PFSK-1 (cell line): ENCODE results near the gene CCDC188.

Source experiments
- FOXP2 ChIP-seq: optimal IDR thresholded peaks from 2 replicates; pipeline ENCODE3; 2011; ENCODE audit warnings: borderline replicate concordance, control low read depth, inconsistent platforms; ENCODE audit not compliant: insufficient read depth; ENCODE audit errors: extremely low read length, extremely low read depth
- POLR2AphosphoS5 ChIP-seq: IDR thresholded peaks from 2 replicates; pipeline ENCODE4 v1.6.1; 2012; ENCODE audit warnings: low read depth, mild to moderate bottlenecking, control low read depth, low read length, moderate library complexity
- SIN3A ChIP-seq: IDR thresholded peaks from 2 replicates; pipeline ENCODE4 v1.6.1; 2012; ENCODE audit warnings: mild to moderate bottlenecking, low read length, moderate library complexity, borderline replicate concordance; ENCODE audit not compliant: insufficient read depth
- TAF1 ChIP-seq: IDR thresholded peaks from 2 replicates; pipeline ENCODE4 v1.6.1; 2012; ENCODE audit warnings: low read length, control low read depth, borderline replicate concordance; ENCODE audit not compliant: insufficient read depth
- TF ChIP-seq, protein P1 (sequence below), 2 experiments: IDR thresholded peaks; 2 replicates each; pipeline versions ENCODE4 v1.6.1 to v1.8.0; 2011 to 2012; ENCODE audit warnings: low read depth in 2 of 2, low read length in 2 of 2, control low read depth in 1 of 2, inconsistent platforms in 1 of 2, mild to moderate bottlenecking in 1 of 2, moderate library complexity in 1 of 2; ENCODE audit not compliant: insufficient read depth in 1 of 2

CCDC188 gene

DNA sequence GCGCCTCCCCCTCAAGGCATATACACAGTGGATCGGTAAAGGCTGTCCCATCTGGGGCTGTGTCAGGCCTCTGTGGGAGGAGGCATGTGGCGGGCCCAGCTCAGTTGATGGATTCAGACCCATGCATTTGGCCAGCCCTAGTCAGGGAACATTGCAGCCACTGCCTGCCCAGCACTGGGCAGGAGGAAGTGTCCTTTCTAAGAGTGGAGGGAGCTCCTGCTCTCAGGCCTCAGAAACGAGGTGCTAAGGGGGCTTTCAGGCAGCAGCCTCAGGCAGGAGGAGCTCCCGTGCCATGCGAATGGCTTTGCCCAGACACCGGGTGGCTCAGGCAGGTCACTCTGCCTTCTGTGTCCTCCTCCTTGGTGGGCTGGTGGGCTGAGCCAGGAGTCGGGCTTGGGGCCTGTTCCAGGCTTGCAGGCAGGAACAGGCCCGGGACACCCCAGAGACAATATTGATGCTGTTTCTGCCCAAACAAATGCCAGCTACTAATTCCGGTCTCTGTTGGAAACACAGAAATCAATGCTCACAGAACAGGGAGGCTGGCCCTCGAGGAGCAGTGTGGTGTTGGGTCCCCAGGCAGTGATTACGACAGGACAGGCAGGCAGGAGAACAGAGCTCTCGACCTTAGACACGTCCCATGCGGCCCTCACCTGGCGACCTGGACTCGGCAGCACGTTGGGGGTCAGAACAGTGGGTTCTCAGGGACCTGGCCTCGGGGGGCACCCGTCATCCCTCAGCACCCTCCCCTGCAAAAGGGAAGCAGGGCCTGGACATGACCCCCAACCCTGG, 42.3 kb upstream of the CCDC188 start:
- TF ChIP-seq TAF1: no peak
- TF ChIP-seq, protein P1, sequence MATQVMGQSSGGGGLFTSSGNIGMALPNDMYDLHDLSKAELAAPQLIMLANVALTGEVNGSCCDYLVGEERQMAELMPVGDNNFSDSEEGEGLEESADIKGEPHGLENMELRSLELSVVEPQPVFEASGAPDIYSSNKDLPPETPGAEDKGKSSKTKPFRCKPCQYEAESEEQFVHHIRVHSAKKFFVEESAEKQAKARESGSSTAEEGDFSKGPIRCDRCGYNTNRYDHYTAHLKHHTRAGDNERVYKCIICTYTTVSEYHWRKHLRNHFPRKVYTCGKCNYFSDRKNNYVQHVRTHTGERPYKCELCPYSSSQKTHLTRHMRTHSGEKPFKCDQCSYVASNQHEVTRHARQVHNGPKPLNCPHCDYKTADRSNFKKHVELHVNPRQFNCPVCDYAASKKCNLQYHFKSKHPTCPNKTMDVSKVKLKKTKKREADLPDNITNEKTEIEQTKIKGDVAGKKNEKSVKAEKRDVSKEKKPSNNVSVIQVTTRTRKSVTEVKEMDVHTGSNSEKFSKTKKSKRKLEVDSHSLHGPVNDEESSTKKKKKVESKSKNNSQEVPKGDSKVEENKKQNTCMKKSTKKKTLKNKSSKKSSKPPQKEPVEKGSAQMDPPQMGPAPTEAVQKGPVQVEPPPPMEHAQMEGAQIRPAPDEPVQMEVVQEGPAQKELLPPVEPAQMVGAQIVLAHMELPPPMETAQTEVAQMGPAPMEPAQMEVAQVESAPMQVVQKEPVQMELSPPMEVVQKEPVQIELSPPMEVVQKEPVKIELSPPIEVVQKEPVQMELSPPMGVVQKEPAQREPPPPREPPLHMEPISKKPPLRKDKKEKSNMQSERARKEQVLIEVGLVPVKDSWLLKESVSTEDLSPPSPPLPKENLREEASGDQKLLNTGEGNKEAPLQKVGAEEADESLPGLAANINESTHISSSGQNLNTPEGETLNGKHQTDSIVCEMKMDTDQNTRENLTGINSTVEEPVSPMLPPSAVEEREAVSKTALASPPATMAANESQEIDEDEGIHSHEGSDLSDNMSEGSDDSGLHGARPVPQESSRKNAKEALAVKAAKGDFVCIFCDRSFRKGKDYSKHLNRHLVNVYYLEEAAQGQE (IDR thresholded peaks at IDR 0.05; ENCODE audit: insufficient read depth in 1 of 2, low read depth in 2 of 2, low read length in 2 of 2): no peak
- TF ChIP-seq POLR2AphosphoS5: no peak

DNA sequence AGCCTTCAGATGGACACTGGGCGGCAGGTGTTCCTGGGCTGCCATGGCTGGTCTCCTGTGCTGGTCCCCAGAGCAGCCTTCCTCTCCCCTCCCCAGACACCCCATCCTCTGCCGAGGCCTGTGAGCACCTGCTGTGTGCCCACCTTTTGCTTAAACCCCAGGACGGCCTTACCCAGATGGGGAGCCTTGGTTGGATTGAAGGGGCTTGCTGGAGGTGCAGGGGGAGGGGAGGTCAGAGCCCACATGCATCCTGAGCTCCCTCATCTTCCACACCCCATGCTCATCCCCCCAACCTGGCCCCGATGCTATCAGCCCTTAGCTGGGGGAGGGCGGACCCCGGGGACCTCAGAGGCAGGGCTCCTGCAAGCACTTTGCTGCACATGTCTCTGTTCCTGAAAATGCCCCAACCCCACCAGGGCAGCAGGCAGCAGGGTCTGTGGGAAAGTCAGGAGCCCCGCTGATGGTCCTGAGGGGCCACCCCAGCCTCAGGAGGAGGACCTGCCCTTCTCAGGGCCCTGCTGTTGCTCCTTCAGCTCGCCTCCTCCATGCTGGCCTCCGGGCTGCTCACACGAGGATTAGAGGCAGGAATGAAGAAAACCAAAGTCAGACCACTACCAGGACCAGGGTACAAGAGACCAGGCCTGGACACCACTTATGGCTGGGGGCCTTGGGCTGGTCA, 41.6 kb upstream of the CCDC188 start:
- TF ChIP-seq SIN3A: no peak
- TF ChIP-seq, protein P1 (IDR thresholded peaks at IDR 0.05; ENCODE audit: insufficient read depth in 1 of 2, low read depth in 2 of 2, low read length in 2 of 2): no peak
- TF ChIP-seq TAF1: no peak
- TF ChIP-seq POLR2AphosphoS5: no peak
- TF ChIP-seq FOXP2: no peak

DNA sequence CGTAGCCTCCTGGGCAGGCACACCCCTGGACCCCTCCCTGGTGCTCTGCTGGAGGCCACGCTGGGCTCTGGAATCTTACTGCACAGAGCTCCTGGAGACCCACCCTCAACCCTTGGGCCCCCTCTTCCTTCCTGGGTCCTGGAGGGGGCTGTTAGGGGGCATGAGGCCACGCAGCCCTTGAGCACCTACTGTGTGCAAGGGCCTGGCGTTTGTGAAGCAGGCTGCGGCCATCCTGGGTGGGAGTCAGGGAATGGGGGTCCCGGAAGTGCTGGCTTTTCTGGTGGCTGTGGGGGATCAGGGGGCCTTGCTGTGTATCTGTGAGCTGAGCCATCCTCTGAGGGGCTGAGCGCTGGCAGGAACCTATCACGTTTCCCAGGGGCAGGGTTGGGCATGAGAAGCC, 40.9 kb upstream of the CCDC188 start:
- no peak for TF ChIP-seq FOXP2
- TF ChIP-seq, protein P1 (IDR thresholded peaks at IDR 0.05; ENCODE audit: insufficient read depth in 1 of 2, low read depth in 2 of 2, low read length in 2 of 2): no peak
- TF ChIP-seq TAF1: no peak
- no peak for TF ChIP-seq SIN3A
- no peak for TF ChIP-seq POLR2AphosphoS5

DNA sequence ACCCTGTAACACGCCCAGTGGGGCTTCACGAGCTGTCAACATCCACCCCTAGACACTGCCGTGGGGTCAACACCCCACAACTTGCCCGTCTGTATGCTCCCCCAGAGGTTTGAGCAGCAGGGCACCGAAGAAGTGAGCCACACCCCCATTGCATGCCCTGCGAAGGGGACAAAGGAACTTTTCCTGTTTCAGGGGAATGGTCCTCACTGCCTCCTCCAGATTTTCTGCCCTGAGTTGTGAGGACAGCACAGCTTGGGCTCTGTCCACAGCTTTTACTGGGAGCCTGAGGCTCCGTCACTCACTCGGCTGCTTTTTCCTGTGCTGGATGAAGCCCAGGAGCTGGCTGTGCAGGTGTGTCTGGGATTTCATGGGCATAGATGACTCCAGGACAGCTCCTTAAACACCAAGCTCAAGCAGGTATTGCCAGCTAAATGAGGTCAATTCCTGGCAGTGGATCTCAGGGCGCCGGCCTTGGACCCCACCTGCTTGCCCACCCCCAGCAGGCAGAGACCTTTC, 40.2 kb upstream of the CCDC188 start:
- TF ChIP-seq POLR2AphosphoS5: no peak
- TF ChIP-seq FOXP2: no peak
- TF ChIP-seq, protein P1 (IDR thresholded peaks at IDR 0.05; ENCODE audit: insufficient read depth in 1 of 2, low read depth in 2 of 2, low read length in 2 of 2): no peak
- TF ChIP-seq SIN3A: no peak
- TF ChIP-seq TAF1: no peak
